SU-DHL-6 (cell line): ENCODE results near the gene TADA2B.
"Not testable (repeated sequence)": the region's sequence is repeated elsewhere in the genome, so short reads cannot be mapped to it uniquely, and the experiment has no call there.

Experiments used
- H2AFZ ChIP-seq: fragments of 200-600 bp; sonication (generic); 2 replicates; pipeline ENCODE4 v1.6.1; 2014; ENCODE audit warnings: low read depth, mild to moderate bottlenecking, moderate library complexity, mixed read lengths, antibody characterized with exemption, low read length; ENCODE audit not compliant: severe bottlenecking
- H3F3A ChIP-seq: fragments of 200-600 bp; shearing (Covaris generic); 2 replicates; pipeline ENCODE4 v1.6.0; 2016; ENCODE audit warnings: antibody characterized with exemption, mild to moderate bottlenecking; ENCODE audit not compliant: insufficient read depth
- H3K27ac ChIP-seq: fragments of 200-600 bp; sonication (generic); 2 replicates; pipeline ENCODE4 v1.5.1; 2016; ENCODE audit warnings: low read depth, mild to moderate bottlenecking, low read length, moderate library complexity, mixed read lengths
- H3K27me3 ChIP-seq: fragments of 200-600 bp; sonication (generic), shearing (Covaris generic); 2 replicates; pipeline ENCODE4 v1.6.0; 2014; ENCODE audit warnings: mild to moderate bottlenecking, low read length
- H3K36me3 ChIP-seq: fragments of 200-600 bp; sonication (generic); 2 replicates; pipeline ENCODE4 v1.6.1; 2014; ENCODE audit warnings: mild to moderate bottlenecking, low read length, mixed read lengths
- H3K4me2 ChIP-seq: fragments of 300-600, 200-600 bp; shearing (Covaris generic), sonication (generic); 2 replicates; pipeline ENCODE4 v1.6.0; 2014; ENCODE audit warnings: low read length, low read depth, mild to moderate bottlenecking; ENCODE audit not compliant: poor library complexity, severe bottlenecking
- H3K4me3 ChIP-seq: fragments of 200-600 bp; sonication (generic); 2 replicates; pipeline ENCODE4 v1.5.1; 2014; ENCODE audit warnings: antibody characterized with exemption, low read length, mild to moderate bottlenecking, mixed read lengths; ENCODE audit not compliant: insufficient read depth, poor library complexity, severe bottlenecking
- H3K79me2 ChIP-seq: fragments of 200-600 bp; sonication (generic); 2 replicates; pipeline ENCODE4 v1.6.1; 2014; ENCODE audit warnings: mild to moderate bottlenecking, low read length, moderate library complexity; ENCODE audit not compliant: insufficient read depth
- H3K9ac ChIP-seq: fragments of 200-600 bp; sonication (generic); 2 replicates; pipeline ENCODE4 v1.7.0; 2014; ENCODE audit warnings: mild to moderate bottlenecking, low read length
- H3K9me2 ChIP-seq: fragments of 200-600 bp; sonication (generic); replicated peaks from 2 replicates; pipeline ENCODE4 v1.6.1; 2014; ENCODE audit warnings: low read length; ENCODE audit not compliant: insufficient read depth
- H3K9me3 ChIP-seq: fragments of 200-600 bp; sonication (generic); 2 replicates; pipeline ENCODE4 v1.6.1; 2014; ENCODE audit warnings: low read length, mixed read lengths; ENCODE audit not compliant: insufficient read depth
- H4K20me1 ChIP-seq: fragments of 200-600 bp; sonication (generic); 2 replicates; pipeline ENCODE4 v1.6.1; 2014; ENCODE audit warnings: low read depth, mild to moderate bottlenecking, antibody characterized with exemption, low read length, moderate library complexity, mixed read lengths
- CTCF ChIP-seq: fragments of 200-600 bp; sonication (generic); IDR thresholded peaks from one replicate; pipeline ENCODE4 v1.5.1; 2017; ENCODE audit warnings: antibody characterized with exemption, mild to moderate bottlenecking, low read length, moderate library complexity; ENCODE audit not compliant: insufficient read depth, poor library complexity, severe bottlenecking
- EZH2phosphoT487 ChIP-seq: fragments of 200-600 bp; sonication (generic), shearing (Covaris generic); conservative IDR thresholded peaks from 2 replicates; pipeline ENCODE4 v1.6.1; 2018; ENCODE audit warnings: mild to moderate bottlenecking, antibody characterized with exemption, low read length, moderate library complexity, mixed read lengths

The TADA2B gene

GRCh38 chr4:7083597-7084563 lies 40.7 kb downstream of the TADA2B start:
- Histone ChIP-seq H3K79me2 (no peaks in the 10 kb centered on the region), H3F3A (no peaks in the 10 kb centered on the region), H3K36me3 (no peaks in the 10 kb centered on the region), H3K9me3 (peaks cover 12% of the 10 kb centered on the region; the same call in 1 of the 2 replicates), H3K4me2 (no peak overlapping the region), H3K27ac (no peak overlapping the region), H4K20me1 (no peaks in the 10 kb centered on the region), H3K4me3 (no peak overlapping the region), H3K9ac (no peak overlapping the region), H3K9me2 (no peaks in the 10 kb centered on the region), H3K27me3 (no peaks in the 10 kb centered on the region), H2AFZ (no peak overlapping the region)
- TF ChIP-seq CTCF (no peak), EZH2phosphoT487 (no peak)

DNA sequence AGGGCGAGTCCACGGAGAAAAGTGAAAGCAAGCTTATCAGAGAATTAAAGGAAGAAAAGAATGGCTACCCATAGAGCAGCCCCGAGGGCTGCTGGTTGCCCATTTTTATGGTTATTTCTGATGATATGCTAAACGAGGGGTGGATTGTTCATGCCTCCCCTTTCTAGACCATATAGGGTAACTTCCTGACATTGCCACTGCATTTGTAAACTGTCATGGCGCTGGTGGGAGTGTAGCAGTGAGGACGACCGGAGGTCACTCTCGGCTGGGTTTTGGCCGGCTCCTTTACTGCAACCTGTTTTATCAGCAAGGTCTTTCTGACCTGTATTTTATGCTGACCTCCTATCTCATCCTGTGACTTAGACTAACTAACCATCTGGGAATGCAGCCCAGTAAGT lies 41.4 kb downstream of the TADA2B start:
- H3K9ac ChIP-seq, H4K20me1 ChIP-seq, H3K4me3 ChIP-seq, H3K36me3 ChIP-seq, H3K27ac ChIP-seq, H3K79me2 ChIP-seq, H3K27me3 ChIP-seq, H3F3A ChIP-seq, H2AFZ ChIP-seq, H3K4me2 ChIP-seq, H3K9me2 ChIP-seq: not testable (repeated sequence)
- H3K9me3 ChIP-seq: peaks cover 12% of the 10 kb centered on the region; the same call in 1 of the 2 replicates

DNA sequence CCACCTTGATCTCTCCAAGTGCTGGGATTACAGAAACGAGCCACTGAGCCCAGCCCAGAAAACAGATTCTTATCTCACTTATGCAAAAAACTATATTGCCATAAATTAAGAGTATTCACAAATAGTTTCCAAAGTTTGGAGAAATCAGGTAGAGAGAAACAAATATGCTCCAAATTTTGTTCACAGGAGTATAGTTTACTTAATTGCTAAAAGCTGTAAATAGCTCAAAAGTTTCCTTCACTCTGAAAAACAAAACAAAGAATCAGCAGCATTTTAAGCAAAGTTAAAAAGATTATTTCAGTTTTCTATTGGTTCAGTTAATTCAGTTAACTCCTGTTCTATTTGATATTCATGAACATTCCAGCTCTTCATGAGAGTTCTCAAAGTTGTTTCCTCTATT lies 43.2 kb downstream of the TADA2B start:
- no peaks in the 10 kb centered on the region for H3F3A ChIP-seq

More for the DNA sequence above, 43.2 kb downstream of the TADA2B start:
- Histone ChIP-seq H3K4me3 (no peak overlapping the region), H3K36me3 (no peaks in the 10 kb centered on the region), H3K9me2 (no peaks in the 10 kb centered on the region), H3K27ac (no peak overlapping the region), H2AFZ (no peak overlapping the region), H3K4me2 (no peak overlapping the region), H3K27me3 (no peaks in the 10 kb centered on the region), H4K20me1 (no peaks in the 10 kb centered on the region), H3K9ac (no peak overlapping the region), H3K9me3 (peaks cover 12% of the 10 kb centered on the region; the same call in 1 of the 2 replicates), H3K79me2 (no peaks in the 10 kb centered on the region)
- TF ChIP-seq EZH2phosphoT487: no peak
- TF ChIP-seq CTCF: no peak
